Cerebellar cortex (tissue), 1 donor: Measurements from ENCODE around the gene PDE5A.
A peak's percentile ranks its signal among the peaks of the same experiment; 100 is the strongest.
"Not testable (repeated sequence)": the region's sequence is repeated elsewhere in the genome, so short reads cannot be mapped to it uniquely, and the experiment has no call there.

Source experiments
- DNase-seq: peaks from one replicate; pipeline ENCODE4 v3.0.0-alpha.2; 2015; ENCODE audit warnings: low spot score

Gene PDE5A

DNA sequence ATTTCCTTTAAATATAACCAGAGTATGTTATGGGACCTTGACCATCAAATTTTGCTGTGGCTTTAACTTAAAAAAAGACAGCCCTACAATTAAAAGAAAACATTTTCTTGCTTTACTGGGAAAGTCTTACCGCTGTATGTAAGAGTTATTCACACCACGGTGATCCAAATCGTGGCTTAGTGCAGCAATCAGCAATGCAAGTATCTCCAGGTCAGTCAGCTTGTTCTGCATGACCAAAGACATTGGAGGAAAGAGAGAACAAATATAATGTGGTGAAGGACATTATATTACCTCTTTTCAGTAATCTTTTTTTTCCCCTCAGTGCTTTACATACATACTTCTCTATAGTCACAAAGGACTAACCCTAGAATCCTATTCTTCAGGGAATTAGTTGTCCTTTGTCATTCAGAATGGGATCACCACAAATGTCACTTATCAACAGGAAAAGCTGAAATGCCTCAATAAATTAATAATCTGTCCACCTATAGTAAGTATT, 109.6 kb downstream of the PDE5A start:
- DNase-seq = no peak

DNA sequence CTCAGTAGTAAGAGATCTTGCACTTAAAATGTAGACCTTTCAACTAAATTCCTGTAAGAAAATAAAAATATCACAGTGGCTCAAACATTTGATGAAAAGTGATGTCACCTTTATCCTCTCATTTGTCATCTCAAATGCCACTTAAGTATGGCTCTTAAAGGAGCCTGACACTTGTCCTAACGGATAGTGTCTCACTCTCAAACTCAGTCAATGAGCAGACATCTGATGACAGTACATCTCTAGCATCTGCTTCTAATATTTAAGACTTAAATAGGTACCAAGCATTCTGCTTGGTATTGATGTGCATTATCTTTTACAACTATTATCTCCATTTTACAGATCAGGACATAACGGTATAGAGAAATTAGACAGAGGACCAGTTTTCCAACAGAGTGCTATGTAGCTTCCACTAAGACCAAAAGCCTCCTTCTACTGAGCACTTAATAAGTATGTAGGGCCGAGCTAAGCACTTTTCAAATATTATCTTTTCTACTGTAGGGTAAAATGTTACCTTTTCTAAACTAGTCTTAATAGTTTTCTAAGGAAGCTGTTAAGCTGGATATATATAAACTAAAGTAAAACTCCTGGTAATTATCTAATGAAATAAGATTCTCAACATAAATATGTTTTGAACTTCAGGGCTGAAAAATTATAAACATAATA, 110.2 kb downstream of the PDE5A start:
- DNase-seq = no peak

DNA sequence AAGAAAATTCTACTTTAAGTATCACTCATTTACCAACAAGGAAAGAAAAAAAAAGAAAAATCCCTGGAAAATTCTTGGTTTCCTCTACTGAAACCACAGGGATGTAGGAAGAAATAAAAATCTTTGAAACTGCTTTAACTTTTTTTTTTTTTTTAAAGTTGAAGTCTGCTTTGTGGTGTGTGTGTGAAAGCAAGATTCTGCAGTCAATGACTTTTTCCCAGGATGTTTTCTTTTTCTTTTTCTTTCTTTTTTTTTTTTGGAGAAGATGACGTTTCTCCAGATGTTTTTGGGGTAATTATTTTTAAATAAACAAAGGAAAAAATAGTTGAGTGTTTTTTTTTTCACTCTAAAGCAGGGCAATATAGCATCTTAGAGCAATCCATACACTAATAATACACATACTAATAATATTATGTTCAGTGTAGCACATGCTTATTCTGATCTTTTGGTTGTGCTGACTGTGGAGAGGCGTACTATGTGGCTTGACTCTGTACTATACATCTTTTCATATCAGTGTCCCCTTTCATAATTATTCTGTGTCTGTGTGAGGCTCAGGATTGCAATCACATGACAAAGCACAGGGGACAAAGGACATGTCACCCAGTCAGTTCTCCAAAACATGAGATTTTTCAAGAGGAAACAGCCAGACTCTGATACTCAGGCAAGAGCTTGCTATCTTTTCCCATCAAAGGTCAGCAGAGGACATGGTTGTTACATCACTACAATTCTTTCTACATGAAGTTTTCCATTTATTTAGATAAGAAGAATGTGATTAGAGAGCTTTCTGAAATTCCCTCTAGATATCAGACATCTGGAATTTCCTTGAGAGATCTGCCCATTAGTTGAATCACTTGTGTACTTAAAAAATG, 111.0 kb downstream of the PDE5A start:
- DNase-seq = no peak

DNA sequence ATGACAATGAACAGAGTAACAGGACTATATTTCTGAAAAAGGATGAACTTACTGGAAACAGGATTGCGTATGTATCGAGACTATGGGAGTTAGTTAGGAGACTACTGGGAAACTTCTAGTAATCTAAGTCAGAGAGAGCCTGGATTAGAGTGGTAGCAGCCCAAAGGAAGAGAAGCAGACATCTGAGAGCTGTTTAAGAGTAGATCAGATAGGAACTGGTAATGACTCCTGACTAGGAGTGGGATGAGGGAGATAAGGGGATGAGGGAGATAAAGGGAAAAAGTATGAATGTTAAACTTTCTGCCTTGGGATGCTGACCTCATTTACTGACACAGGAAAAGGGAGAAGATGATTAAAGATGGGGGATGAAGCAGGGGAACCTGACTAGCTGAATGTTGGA, 116.2 kb downstream of the PDE5A start:
- no peak for DNase-seq

- DNase-seq = no peak
Measured at GRCh38 chr4:119510395-119511149, 118.0 kb downstream of the PDE5A start.

- DNase-seq = no peak
Measured at GRCh38 chr4:119508281-119508680, 120.3 kb downstream of the PDE5A start.

- DNase-seq = no peak
Measured at GRCh38 chr4:119506806-119507205, 121.8 kb downstream of the PDE5A start.

DNA sequence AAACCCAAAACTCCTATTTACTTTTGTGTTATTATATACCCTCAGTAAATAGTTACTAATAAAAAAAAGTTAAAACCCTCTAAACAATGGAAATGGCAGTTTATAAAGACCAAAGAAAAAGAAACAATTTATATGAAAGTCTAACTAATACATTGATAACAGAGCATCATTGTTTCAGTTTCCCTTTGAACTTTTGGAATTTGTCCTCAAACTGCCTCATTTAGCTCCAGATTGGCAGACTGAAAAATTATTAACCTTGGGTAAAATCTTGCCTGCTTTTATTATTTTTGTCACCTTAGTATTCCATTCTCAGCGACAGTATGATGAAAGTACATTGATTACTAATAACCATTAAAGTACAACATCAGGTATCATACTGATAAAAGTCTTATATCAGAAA, 124.0 kb downstream of the PDE5A start:
- no peak for DNase-seq

DNA sequence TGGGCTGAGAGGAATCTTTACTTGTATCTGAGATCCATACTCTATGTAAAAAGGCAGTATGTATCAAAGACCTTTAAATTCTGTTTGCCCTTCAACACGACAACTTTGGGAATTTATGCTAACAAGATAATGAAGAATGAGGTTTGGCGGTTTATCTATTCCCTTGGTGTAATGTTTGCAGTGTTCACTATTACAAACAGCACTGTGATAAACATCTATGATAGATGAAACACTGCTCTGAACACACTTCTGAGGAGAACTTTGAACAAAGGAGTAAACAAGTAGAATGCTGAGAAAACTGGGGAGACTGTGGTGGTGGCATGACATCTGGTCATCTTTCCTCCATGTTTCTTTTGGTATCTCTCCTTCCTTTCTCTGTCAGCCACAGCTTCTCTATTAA, 126.9 kb downstream of the PDE5A start:
- DNase-seq = no peak

DNA sequence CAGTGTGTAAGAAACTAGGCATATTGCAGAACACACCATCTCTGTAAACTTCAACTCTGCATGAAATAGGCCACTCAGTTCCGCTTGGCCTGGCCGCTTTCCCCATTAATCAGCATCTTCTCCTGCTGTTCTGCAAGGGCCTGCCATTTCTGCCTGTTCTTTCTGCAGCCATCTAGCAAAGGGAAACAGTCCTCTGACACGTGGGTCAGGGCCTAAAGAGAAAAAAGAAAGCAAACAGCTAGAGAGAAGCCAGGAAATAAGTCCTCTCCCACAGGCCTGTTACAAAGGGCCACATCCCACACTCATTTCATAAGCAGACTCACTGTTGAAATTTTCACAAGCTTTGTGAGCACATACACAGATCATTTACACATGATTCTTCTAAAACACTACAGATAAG, 130.1 kb downstream of the PDE5A start:
- peak; percentile 69 for DNase-seq

DNA sequence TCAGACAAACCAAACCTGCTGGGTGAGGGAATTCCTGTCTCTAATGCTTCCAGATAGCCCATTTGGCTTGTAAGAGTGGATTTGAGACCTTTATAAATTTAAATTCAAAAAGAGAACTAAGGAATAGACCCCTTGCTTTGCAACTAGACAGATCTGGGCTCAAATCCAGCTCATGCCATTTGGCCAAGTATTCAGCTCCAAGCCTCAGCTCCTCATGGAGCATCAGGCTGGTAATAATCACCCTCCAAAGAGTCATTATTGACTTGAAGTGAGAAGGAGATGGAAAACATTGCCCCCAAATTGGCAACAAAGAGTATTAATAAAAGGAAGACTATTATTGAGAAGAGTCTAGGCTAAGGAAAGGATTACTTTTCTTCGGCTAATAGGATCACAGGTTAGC, 134.7 kb downstream of the PDE5A start:
- DNase-seq = peak; percentile 30

DNA sequence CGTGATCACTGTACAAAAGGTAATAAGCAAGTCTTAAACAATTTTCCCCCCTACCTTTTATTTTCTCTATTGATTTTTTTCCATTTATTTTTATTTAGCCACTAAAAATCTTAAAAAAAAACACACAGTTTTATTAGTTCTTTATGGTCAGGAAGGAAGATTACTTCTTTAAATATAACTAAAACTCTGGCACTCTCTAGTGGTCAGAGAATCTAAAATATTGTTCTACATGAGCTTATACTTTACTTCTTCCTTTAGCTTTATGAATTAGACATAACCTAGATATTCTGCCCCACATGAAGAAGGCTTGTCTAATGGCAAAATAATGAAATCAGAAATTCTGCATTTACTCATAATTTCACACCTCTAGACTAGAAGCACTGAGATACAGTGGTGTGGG, 135.2 kb downstream of the PDE5A start:
- DNase-seq = peak; percentile 11

GRCh38 chr4:119490335-119490734, 138.3 kb downstream of the PDE5A start:
- peak; percentile 15 for DNase-seq

DNA sequence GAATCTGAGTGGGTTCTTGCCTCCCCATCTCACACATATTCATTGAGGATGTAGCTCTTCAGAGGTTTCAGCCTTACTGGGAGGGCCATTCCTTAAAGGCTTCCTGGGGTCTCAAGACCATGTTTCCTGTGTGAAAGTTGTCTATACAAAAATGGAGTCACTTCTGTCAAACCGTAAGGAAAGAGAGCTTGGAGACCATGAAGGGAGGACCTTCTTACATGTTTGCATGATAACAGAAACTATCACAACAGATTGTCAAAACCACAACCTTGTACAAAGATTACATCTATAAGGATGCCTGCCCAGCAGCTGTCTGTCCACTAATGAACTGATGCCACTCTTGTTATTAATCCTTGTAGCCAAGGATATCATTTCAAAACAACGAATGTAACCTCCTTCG, 139.3 kb downstream of the PDE5A start:
- DNase-seq = no peak

- DNase-seq = no peak
Measured at GRCh38 chr4:119480331-119480730, 148.3 kb downstream of the PDE5A start.

- no peak for DNase-seq
Measured at GRCh38 chr4:119479835-119480234, 148.8 kb downstream of the PDE5A start.

GRCh38 chr4:119479180-119479808, 149.3 kb downstream of the PDE5A start:
- no peak for DNase-seq

DNA sequence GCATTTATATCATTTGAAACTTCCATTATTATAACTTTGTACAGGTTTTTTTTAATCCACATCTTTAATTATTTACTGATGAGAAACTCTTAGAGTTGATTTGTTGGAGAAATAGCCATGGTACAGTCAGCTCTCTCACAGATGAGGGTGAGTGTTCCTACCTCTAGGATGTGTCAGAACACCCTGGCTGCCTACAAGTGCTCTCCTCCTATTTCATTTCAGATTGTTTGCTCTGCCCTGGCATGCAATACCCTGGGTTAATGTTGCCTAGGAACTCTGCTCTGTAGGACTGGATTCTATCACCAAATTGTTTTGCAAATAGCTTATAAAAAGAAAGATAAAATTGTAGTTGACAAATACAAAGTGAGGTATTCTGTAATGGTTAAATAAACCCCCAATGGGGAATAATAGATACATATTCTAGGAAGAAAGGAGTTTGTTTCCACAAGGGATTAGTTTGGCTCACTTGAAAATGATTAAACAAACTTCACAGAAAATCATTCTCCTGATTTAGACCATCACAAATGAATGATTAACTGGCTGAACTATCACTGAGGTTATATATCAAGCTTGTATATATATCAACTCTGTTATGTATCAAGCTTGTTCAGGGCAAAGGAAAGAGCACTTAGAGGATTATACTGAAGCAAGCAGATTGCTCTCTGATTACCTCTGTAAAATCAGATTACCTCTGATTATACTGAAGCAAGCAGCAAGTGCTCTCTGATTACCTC, 150.0 kb downstream of the PDE5A start:
- no peak for DNase-seq

DNA sequence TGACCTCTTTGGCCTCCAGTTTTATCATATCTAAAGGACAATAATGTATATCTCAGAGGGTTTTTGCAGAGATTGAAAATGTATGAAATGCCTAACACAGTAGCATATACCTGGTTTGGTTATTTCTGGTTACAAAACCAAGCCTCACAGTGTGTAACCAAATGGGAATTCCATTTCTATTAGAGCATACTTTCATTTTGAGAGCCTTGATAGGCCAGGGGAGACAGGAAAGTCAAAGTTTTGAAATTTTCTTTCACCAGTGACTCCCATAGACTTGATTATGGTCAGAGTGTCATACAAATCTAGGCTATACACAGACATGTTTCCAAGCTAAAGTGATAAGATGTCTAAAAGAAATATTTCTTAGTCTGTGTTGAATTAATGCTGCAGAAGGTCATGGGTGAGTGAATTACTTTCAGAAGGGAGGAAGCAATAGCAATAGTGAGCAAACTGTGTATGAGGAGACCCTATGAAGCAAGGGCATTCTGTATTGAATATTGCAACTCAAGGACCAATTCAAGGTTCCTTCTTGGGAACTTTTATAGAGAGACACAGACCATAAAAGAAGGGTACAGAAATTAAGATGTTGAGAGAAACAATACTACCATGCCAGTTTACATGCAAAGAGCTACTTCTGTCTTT, 151.1 kb downstream of the PDE5A start:
- DNase-seq = no peak

GRCh38 chr4:119471259-119471658, 157.3 kb downstream of the PDE5A start:
- no peak for DNase-seq

DNA sequence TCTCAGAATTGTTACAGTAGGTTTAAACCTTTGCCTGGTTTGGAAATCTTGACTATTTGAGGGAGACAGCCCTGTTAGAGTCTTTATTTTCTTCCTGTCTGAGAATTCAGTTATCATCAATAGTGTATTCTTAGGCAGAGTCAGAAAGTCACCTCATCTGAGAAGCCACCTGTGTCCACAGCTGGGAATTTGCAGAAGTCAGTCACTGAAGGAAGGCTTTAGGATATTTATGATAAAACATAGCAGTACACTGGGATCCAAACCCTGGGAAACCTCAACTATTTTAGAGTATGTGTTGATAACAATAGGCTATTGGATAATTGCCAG, 157.9 kb downstream of the PDE5A start:
- not testable (repeated sequence) for DNase-seq
